Caco-2 (cell line): ENCODE results near the gene TGOLN2. TPM values are rescaled to one million over a fixed set of nuclear protein-coding genes. Genes with fewer than 3 reads are reported as not detected.

Source experiments
- BruUV-seq: library from RNA; stranded (reverse); fragments of 400-500 nt; replicated peaks from 2 replicates; lab custom pipeline; 2021; lab: Mats Ljungman, UMichigan
- CTCF ChIA-PET: fragments of 300-600 bp; sonication (Branson Sonifier 250); formaldehyde crosslinking; loops from one replicate; lab custom pipeline; 2022; ENCODE audit warnings: antibody characterized with exemption; lab: Charles Lee
- POLR2A ChIA-PET: fragments of 300-600 bp; sonication (Branson Sonifier 250); formaldehyde crosslinking; loops from one replicate; lab custom pipeline; 2022; ENCODE audit warnings: antibody characterized with exemption; lab: Charles Lee
- DNase-seq, 2 experiments: peaks; one replicate each; pipeline versions ENCODE4 v3.0.0 to v3.0.0-alpha.2; 2020 to 2022
- H3K27me3 ChIP-seq: replicated peaks from 2 replicates; pipeline ENCODE4 v1.6.0; 2011; ENCODE audit warnings: low read length; ENCODE audit not compliant: control insufficient read depth, insufficient read depth
- H3K36me3 ChIP-seq: 2 replicates; pipeline ENCODE4 v1.5.1; 2011; ENCODE audit warnings: low read length; ENCODE audit not compliant: control insufficient read depth, insufficient read depth
- H3K4me1 ChIP-seq: fragments of 250-450 bp; sonication (Bioruptor Pico); 2 replicates; pipeline ENCODE4 v1.5.1; 2020; ENCODE audit warnings: mild to moderate bottlenecking
- H3K4me3 ChIP-seq: 2 replicates; pipeline ENCODE4 v1.5.1; 2011; ENCODE audit warnings: low read depth, mild to moderate bottlenecking, control low read depth, low read length
- H3K9me3 ChIP-seq: fragments of 250-450 bp; sonication (Bioruptor Pico); 2 replicates; pipeline ENCODE4 v1.5.1; 2020; ENCODE audit warnings: mild to moderate bottlenecking, moderate library complexity
- H3K27ac Mint-ChIP-seq: one replicate; pipeline ENCODE4 v1.8.0; 2022; ENCODE audit warnings: mixed read lengths; ENCODE audit not compliant: unreplicated experiment
- H3K27me3 Mint-ChIP-seq: one replicate; pipeline ENCODE4 v1.8.0; 2022; ENCODE audit warnings: mixed read lengths; ENCODE audit not compliant: insufficient read depth, unreplicated experiment
- H3K36me3 Mint-ChIP-seq: one replicate; pipeline ENCODE4 v1.8.0; 2022; ENCODE audit warnings: mild to moderate bottlenecking, mixed read lengths; ENCODE audit not compliant: insufficient read depth, unreplicated experiment
- H3K4me1 Mint-ChIP-seq: one replicate; pipeline ENCODE4 v1.8.0; 2022; ENCODE audit warnings: low read depth, mixed read lengths; ENCODE audit not compliant: unreplicated experiment
- H3K4me3 Mint-ChIP-seq: one replicate; pipeline ENCODE4 v1.8.0; 2022; ENCODE audit warnings: mild to moderate bottlenecking, moderate library complexity, mixed read lengths; ENCODE audit not compliant: unreplicated experiment
- H3K9me3 Mint-ChIP-seq: one replicate; pipeline ENCODE4 v1.8.0; 2022; ENCODE audit warnings: mixed read lengths; ENCODE audit not compliant: unreplicated experiment
- CTCF ChIP-seq, 2 experiments: fragments of 200-600 bp in 1 of 2; IDR thresholded peaks; 1 replicate in 1 of 2; 2 replicates in 1 of 2; pipeline versions ENCODE4 v1.5.1 to v1.8.0; 2011 to 2022; ENCODE audit warnings: antibody characterized with exemption in 1 of 2, control low read depth in 1 of 2, inconsistent platforms in 1 of 2, low read depth in 1 of 2, low read length in 1 of 2, mild to moderate bottlenecking in 1 of 2, moderate library complexity in 1 of 2; ENCODE audit not compliant: insufficient read depth in 1 of 2, severe bottlenecking in 1 of 2, unreplicated experiment in 1 of 2
- intact Hi-C: fragments of 100-400 bp; cut with micrococcal nuclease; formaldehyde crosslinking; loops from one replicate; pipeline ENCODE4 v1.10.0; 2022; ENCODE audit not compliant: unreplicated experiment
- total RNA-seq: library from RNA; stranded (reverse); gene quantifications from 2 replicates; pipeline ENCODE4 v1.2.3, GENCODE V29; 2022

The TGOLN2 gene
- total RNA-seq, 1 experiment from 2014 or later = 119 TPM

GRCh38 chr2:85357736-85358135 lies 29.9 kb upstream of the TGOLN2 start:
- Mint-ChIP-seq H3K9me3 (no peaks in the 10 kb centered on the region), H3K36me3 (peaks cover 24% of the 10 kb centered on the region), H3K27me3 (no peaks in the 10 kb centered on the region), H3K4me1 (no peaks in the 10 kb centered on the region), H3K27ac (no peak overlapping the region), H3K4me3 (no peak overlapping the region)
- H3K27me3 ChIP-seq = no peaks in the 10 kb centered on the region
- BruUV-seq = no TSS peak
- intact Hi-C loops = no loop called here
- POLR2A ChIA-PET = no interaction called here
- CTCF ChIA-PET = no interaction called here
- H3K4me1 ChIP-seq = no peaks in the 10 kb centered on the region
- TF ChIP-seq CTCF (IDR thresholded peaks at IDR 0.05; ENCODE audit: insufficient read depth in 1 of 2, low read depth in 1 of 2, low read length in 1 of 2, severe bottlenecking in 1 of 2, unreplicated experiment in 1 of 2) = no peak
- H3K4me3 ChIP-seq = no peak overlapping the region
- no peak for DNase-seq
- H3K36me3 ChIP-seq = no peaks in the 10 kb centered on the region
- H3K9me3 ChIP-seq = no peaks in the 10 kb centered on the region

GRCh38 chr2:85356186-85356585 lies 28.4 kb upstream of the TGOLN2 start:
- H3K9me3 Mint-ChIP-seq = no peaks in the 10 kb centered on the region
- Histone ChIP-seq H3K4me3 (no peak overlapping the region), H3K9me3 (no peaks in the 10 kb centered on the region), H3K27me3 (no peaks in the 10 kb centered on the region), H3K4me1 (no peaks in the 10 kb centered on the region), H3K36me3 (peaks cover 2% of the 10 kb centered on the region; the same call in 1 of the 2 replicates)
- POLR2A ChIA-PET = no interaction called here
- H3K4me3 Mint-ChIP-seq = no peak overlapping the region
- no peak for TF ChIP-seq CTCF (IDR thresholded peaks at IDR 0.05; ENCODE audit: insufficient read depth in 1 of 2, low read depth in 1 of 2, low read length in 1 of 2, severe bottlenecking in 1 of 2, unreplicated experiment in 1 of 2)
- peaks cover 27% of the 10 kb centered on the region for H3K36me3 Mint-ChIP-seq
- CTCF ChIA-PET = no interaction called here
- no peak for DNase-seq
- no peaks in the 10 kb centered on the region for H3K4me1 Mint-ChIP-seq
- no peak overlapping the region for H3K27ac Mint-ChIP-seq
- intact Hi-C loops = no loop called here
- no peaks in the 10 kb centered on the region for H3K27me3 Mint-ChIP-seq
- BruUV-seq = no TSS peak

- H3K4me1 ChIP-seq = no peaks in the 10 kb centered on the region
- H3K36me3 ChIP-seq = peaks cover 2% of the 10 kb centered on the region; the same call in 1 of the 2 replicates
- H3K27me3 ChIP-seq = no peaks in the 10 kb centered on the region
- ChIA-PET POLR2A (interaction anchor here (1.6 kb wide), 1 partner anchor 28 kb away, joined by 18 read pairs; the partner anchor contains the start of gene TGOLN2), CTCF (interaction anchor here (1.1 kb wide), 1 partner anchor 66 kb away, joined by 3 read pairs; no protein-coding TSS in a partner anchor)
- Mint-ChIP-seq H3K36me3 (peaks cover 32% of the 10 kb centered on the region), H3K27ac (no peak overlapping the region), H3K4me1 (no peaks in the 10 kb centered on the region), H3K4me3 (peak overlapping the region; percentile 99), H3K27me3 (no peaks in the 10 kb centered on the region), H3K9me3 (no peaks in the 10 kb centered on the region)
- TF ChIP-seq CTCF (IDR thresholded peaks at IDR 0.05; ENCODE audit: insufficient read depth in 1 of 2, low read depth in 1 of 2, low read length in 1 of 2, severe bottlenecking in 1 of 2, unreplicated experiment in 1 of 2) = no peak
- DNase-seq = no peak
- H3K4me3 ChIP-seq = no peak overlapping the region; the same call in 1 of the 2 replicates
- H3K9me3 ChIP-seq = no peaks in the 10 kb centered on the region
- no TSS peak for BruUV-seq
- intact Hi-C loops = loop anchor here (2.0 kb wide), 1 partner anchor 65 kb away; no protein-coding TSS in a partner anchor
These were observed 27.7 kb upstream of the TGOLN2 start for GRCh38 chr2:85355521-85355920.
